Thoracic aorta (tissue), 2 donors: ENCODE measurements around the gene MRPS34. TPM values are rescaled to one million over a fixed set of nuclear protein-coding genes. Genes with fewer than 3 reads are reported as not detected.
A peak's percentile ranks its signal among the peaks of the same experiment; 100 is the strongest.

ENCODE experiments used
- ATAC-seq: fragments of 150-250 bp; one replicate; pipeline ENCODE4 v1.8.0; 2017; ENCODE audit warnings: low read depth; ENCODE audit not compliant: insufficient number of reproducible peaks, low FRiP score
- DNase-seq: peaks from one replicate; pipeline ENCODE4 v3.0.0-alpha.2; 2020; ENCODE audit warnings: low spot score
- H3K27ac ChIP-seq, 2 donors: fragments of 200-600 bp; sonication (generic); 1 replicate in 1 of 2; 2 replicates in 1 of 2; pipeline ENCODE4 v1.5.1; 2016; ENCODE audit warnings: mild to moderate bottlenecking in 2 of 2, moderate library complexity in 2 of 2
- H3K27me3 ChIP-seq: fragments of 200-600 bp; sonication (generic); replicated peaks from 2 replicates; pipeline ENCODE4 v1.6.0; 2016; ENCODE audit warnings: mild to moderate bottlenecking; ENCODE audit not compliant: insufficient read depth
- H3K36me3 ChIP-seq: fragments of 200-600 bp; sonication (generic); one replicate; pipeline ENCODE4 v1.5.1; 2016
- H3K4me1 ChIP-seq, 2 donors: fragments of 200-600 bp; sonication (generic); 1 replicate in 1 of 2; 2 replicates in 1 of 2; pipeline versions ENCODE4 v1.5.1 to v1.6.0; 2016; ENCODE audit warnings: low read depth in 2 of 2, mild to moderate bottlenecking in 1 of 2; ENCODE audit not compliant: control insufficient read depth in 1 of 2
- H3K4me3 ChIP-seq: fragments of 200-600 bp; sonication (generic); 2 replicates; pipeline ENCODE4 v1.5.1; 2016; ENCODE audit warnings: mild to moderate bottlenecking
- H3K9me3 ChIP-seq: fragments of 200-600 bp; sonication (generic); 2 replicates; pipeline ENCODE4 v1.5.1; 2016
- total RNA-seq, 2 donors: library from RNA; depleted of rRNA; stranded (reverse); fragments of >200 nt; gene quantifications; one replicate each; pipeline versions ENCODE4 v1.1.0 to v1.2.3, GENCODE V29; 2016
- TF ChIP-seq, protein P1 (sequence below): fragments of 200-600 bp; sonication (generic); IDR thresholded peaks from one replicate; pipeline ENCODE4 v1.5.1; 2019; ENCODE audit warnings: antibody characterized with exemption

Gene MRPS34
- total RNA-seq, 2 donors from 2014 or later = 36.9 to 48.3 TPM

- Histone ChIP-seq H3K27me3 (no peaks in the 10 kb centered on the region), H3K4me1 (no peaks in the 10 kb centered on the region), H3K27ac (no peak overlapping the region), H3K4me3 (no peak overlapping the region), H3K9me3 (no peaks in the 10 kb centered on the region), H3K36me3 (peaks cover 55% of the 10 kb centered on the region)
- DNase-seq = no peak
- TF ChIP-seq, protein P1, sequence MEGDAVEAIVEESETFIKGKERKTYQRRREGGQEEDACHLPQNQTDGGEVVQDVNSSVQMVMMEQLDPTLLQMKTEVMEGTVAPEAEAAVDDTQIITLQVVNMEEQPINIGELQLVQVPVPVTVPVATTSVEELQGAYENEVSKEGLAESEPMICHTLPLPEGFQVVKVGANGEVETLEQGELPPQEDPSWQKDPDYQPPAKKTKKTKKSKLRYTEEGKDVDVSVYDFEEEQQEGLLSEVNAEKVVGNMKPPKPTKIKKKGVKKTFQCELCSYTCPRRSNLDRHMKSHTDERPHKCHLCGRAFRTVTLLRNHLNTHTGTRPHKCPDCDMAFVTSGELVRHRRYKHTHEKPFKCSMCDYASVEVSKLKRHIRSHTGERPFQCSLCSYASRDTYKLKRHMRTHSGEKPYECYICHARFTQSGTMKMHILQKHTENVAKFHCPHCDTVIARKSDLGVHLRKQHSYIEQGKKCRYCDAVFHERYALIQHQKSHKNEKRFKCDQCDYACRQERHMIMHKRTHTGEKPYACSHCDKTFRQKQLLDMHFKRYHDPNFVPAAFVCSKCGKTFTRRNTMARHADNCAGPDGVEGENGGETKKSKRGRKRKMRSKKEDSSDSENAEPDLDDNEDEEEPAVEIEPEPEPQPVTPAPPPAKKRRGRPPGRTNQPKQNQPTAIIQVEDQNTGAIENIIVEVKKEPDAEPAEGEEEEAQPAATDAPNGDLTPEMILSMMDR = no peak
- no peak for ATAC-seq
Measured at GRCh38 chr16:1816396-1817275, 43.7 kb upstream of the MRPS34 start.

DNA sequence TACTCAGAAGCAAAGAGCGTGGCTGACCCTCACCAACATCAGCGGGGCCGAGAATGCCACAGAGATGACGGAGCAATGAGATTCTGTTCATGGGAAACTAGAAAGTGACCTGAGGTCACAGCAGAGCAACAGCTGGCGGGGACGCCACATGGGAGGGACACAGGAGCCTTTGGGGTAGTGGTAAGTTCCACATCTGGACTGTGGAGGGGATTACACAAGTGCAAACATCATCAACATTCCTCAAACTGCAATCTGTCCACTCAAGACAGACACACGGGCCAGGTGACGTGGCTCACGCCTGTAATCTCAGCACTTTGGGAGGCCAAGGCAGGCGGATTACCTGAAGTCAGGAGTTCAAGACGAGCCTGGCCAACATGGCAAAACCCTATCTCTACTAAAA lies 42.5 kb upstream of the MRPS34 start:
- H3K4me1 ChIP-seq = no peaks in the 10 kb centered on the region
- H3K4me3 ChIP-seq = no peak overlapping the region
- H3K27ac ChIP-seq = no peak overlapping the region
- H3K36me3 ChIP-seq = peaks cover 46% of the 10 kb centered on the region
- no peak for ATAC-seq
- no peaks in the 10 kb centered on the region for H3K27me3 ChIP-seq
- DNase-seq = no peak
- H3K9me3 ChIP-seq = no peaks in the 10 kb centered on the region
- TF ChIP-seq, protein P1 = no peak

DNA sequence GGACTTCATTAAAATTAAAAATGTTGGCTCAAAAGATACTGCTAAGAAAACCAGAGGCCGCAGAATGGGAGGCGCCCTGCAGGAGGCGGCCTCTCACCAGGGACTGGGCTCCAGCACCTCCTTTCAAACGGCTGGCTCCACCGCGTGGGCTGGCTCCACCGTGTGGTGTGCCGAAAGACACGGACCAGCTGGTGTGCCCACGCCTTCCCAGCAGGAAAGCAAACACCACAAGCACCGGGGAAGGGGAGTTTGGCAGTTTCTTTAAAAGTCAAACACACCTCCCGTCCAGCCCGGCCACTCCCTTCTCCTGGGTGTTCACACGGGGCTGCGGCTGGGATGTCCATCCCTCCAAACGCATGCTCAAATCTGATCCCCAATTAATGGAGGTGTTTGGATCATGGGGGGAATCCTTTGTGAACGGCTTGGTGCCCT lies 39.8 kb upstream of the MRPS34 start:
- H3K36me3 ChIP-seq = peaks cover 44% of the 10 kb centered on the region
- no peaks in the 10 kb centered on the region for H3K4me1 ChIP-seq
- no peak overlapping the region for H3K4me3 ChIP-seq
- H3K27me3 ChIP-seq = no peaks in the 10 kb centered on the region
- DNase-seq (no peak), ATAC-seq (no peak)
- no peak overlapping the region for H3K27ac ChIP-seq
- TF ChIP-seq, protein P1 = peak; percentile 12
- no peaks in the 10 kb centered on the region for H3K9me3 ChIP-seq

DNA sequence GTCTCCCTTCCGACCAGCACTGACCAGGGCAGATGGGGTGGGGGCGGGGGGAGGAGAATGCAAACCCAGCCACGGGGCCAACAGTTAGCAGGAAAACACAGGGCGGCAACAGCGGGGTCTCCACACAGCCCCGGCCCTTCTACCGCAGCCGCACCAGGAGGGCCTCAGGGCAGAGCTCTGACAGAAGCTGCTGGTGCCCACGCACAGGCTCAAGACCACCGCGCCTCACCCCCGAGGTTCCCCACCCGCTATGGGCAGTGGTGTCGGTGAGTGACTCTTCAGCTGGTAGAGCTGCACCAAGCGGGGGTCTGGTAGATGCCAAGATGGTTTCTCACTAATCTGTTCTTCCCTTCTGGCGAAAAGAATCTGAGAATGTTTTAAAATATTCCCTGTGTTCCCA lies 37.6 kb upstream of the MRPS34 start:
- Histone ChIP-seq H3K36me3 (peaks cover 34% of the 10 kb centered on the region), H3K4me1 (no peaks in the 10 kb centered on the region), H3K27me3 (no peaks in the 10 kb centered on the region), H3K27ac (no peak overlapping the region), H3K9me3 (no peaks in the 10 kb centered on the region), H3K4me3 (no peak overlapping the region)
- DNase-seq = no peak
- no peak for ATAC-seq
- TF ChIP-seq, protein P1 = no peak

DNA sequence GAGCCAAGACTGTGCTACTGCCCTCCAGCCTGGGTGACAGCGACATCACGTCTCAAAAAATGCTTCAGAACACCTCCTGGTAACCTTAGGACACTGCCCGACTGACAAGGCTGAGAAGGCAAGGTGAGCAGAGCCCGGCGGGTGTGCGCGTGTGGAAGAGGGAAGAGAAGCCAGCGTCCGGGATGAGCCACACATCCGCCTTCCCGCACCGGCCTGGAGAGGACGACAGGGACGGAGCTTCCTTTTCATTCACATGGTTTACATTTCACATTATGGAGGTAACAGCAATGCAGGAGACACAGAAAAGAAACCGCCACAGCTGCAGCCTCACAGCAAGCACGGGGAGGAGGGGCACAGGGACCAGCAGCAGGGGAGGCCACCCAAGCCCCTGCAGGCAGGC lies 37.2 kb upstream of the MRPS34 start:
- no peak for DNase-seq
- peaks cover 34% of the 10 kb centered on the region for H3K36me3 ChIP-seq
- TF ChIP-seq, protein P1 = no peak

More for the DNA sequence above, 37.2 kb upstream of the MRPS34 start:
- Histone ChIP-seq H3K27ac (no peak overlapping the region), H3K4me1 (no peaks in the 10 kb centered on the region), H3K9me3 (no peaks in the 10 kb centered on the region), H3K4me3 (no peak overlapping the region), H3K27me3 (no peaks in the 10 kb centered on the region)
- ATAC-seq = no peak
